HG03103 (cell line): ENCODE measurements around the gene ENO3.
A peak's percentile ranks its signal among the peaks of the same experiment; 100 is the strongest.

Experiments
- ATAC-seq: cut with Tn5 transposase; IDR thresholded peaks from one replicate; pipeline ENCODE4 v1.9.1; 2021; ENCODE audit warnings: low read depth; ENCODE audit not compliant: unreplicated experiment

Gene ENO3

DNA sequence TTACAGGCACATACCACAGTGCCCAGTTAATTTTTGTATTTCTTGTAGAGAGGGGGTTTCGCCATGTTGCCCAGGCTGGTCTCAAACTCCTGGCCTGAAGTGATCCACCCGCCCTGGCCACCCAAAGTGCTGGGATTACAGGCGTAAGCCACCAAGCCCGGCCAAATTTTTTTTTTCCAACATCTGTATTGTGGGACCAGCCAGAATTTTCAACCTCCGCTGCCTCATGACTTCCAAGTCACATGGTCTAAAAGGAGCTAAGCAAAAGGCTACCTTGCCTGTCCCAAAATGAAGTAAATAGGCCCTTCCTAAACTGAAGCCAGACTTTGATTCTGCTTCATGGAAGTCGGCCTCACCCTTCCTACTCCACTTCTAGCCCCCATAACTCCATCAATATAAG is 20.9 kb downstream of the ENO3 start:
- ATAC-seq = no peak

DNA sequence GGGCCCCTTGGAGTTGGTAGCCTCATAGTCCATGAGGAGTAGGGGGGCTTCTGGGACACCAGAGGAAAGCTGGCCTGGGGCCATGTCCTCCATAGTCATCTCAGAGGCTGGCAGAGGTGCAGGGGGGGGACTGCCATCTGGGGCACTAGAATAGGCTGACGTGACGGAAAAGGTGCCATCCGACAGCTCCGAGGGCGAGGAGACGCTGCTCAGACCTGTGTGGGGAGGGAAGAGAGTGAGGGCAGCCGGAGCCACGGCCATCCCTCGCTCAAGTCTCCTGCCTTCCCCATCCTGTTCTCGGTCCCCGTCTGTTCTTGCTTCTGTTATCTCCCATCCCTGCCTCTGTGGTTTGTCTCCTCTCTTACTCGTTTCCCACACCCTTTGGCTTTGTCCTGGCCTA is 21.4 kb downstream of the ENO3 start:
- ATAC-seq = no peak

DNA sequence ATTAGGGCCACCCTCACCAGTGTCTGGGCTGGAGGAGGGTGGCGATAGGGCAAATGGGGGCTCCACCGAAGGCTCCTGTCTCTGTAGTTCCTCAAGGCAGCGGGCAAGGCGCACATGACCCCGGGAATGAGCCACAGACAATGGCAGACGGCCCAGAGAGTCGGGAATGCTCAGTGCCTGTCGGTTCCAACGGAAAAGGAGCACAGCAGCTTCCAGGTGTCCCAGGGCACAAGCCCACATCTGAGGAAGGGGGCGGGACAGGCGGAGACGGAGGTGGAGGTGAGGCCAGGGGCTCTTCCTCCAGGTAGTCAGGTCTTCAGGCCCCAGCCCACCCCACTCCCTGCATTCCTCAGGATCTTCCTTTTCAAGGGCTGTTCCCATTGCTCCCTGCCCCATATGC is 21.8 kb downstream of the ENO3 start:
- no peak for ATAC-seq

DNA sequence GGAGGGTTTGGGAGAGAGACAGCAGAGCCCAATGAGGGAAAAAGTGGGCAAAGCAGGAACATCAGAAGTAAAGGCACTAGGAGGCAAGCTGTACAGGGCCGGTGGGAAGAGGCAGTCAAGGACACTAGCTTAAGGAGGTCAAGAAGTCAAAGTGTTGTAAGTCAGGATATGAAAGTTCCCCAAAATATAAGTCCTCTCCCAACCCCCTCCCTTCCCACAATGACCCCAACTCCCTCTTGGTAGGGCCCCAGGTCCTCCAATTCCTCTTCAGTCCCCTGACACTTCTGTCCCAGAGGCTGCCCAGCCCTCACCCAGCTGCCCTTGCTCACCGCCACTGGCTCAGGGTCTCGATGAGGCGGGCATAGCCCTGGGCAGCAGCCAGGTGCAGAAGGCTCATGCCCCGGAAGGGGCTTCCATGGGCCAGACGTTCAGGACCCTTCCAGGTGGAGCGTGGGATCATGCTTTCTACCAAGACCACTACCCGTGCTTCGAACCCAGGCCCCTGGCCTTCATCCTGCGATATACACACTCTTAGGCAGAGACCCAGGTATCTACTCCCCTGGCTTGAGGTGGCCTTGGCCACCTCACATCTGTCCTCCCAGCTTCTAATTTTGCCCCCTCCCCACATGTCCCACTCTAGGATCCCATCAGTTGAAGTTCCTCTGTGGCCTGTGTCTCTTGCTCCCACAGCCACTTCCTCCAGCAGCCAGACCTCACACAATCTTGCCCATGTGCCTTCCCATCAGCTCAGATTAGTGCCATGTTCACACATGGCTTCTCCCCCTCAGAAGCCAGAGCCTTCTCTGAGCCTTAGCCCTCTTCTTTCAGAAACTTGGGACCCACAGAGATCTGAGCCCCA is 22.6 kb downstream of the ENO3 start:
- ATAC-seq = no peak

DNA sequence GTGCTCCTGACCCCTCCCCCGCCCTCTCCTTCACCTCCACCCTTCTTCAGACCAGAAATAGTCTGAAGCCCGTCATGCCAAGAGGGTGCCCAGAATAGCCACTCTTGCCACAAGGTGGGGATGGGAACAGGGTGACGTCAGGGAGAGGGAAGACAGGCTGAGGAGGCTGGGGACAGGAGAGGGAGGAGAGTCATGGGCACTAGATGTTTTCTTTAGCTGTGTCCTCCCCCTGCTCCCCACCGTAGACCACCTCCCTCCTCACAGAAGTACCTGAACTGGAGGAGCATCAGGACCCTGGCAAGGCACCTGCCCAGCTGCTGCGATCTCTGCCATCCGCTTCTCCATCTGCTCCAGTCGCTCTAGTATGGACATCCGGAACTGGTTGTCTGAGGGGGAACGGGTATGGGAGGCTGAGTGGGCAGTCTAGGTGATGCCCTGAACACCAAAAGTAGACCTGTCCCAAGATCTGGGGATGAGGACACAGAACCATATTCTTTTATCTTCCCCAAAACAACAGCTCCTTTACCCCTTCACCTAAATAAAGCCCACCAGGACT is 23.3 kb downstream of the ENO3 start:
- no peak for ATAC-seq

DNA sequence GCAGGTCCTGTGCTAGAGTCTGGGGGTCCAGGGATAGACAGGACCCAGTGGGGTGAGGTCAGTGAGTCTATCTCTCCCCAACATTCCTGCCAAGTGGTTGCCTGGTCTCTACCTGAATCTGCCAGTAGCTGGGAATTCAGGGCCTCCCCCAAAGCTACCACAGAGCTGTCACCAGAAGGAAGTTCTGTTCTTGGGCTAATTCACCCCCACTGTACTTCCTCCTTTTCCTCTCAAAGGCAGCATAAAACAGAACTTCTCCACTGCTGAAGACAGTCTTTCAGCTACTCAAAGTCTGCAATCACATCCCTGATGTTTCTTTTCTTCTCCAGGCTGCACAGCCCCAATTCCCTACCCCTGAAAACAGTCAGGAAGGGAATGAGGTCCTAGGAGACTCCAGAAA is 27.8 kb downstream of the ENO3 start:
- no peak for ATAC-seq

DNA sequence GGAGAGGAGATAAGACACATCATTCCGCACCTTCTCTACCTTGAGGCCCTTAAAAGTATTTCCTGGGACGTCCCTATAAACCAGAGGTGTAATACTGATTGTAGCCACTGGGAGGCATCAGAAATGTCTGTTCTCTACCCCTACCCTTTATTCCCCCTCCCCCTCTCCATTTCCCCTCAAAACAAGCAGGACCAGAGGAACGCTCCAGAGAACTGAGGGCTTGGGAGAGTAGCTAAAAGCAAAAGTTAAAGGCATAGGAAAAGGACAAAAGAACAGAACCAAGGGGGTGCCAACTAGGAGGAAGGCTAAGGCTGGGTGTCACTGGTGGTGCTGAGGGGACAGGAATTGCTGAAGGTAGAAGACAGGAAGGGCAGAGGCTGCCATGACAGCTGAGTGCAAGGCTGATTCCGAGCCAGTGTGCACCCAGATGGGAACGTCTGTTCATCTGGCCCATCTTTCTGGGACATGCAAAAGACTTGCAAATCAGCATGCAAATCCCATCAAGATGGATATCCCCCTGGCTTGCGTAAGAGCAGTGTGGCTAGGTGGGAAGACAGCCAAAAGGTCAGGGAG is 29.8 kb downstream of the ENO3 start:
- no peak for ATAC-seq

DNA sequence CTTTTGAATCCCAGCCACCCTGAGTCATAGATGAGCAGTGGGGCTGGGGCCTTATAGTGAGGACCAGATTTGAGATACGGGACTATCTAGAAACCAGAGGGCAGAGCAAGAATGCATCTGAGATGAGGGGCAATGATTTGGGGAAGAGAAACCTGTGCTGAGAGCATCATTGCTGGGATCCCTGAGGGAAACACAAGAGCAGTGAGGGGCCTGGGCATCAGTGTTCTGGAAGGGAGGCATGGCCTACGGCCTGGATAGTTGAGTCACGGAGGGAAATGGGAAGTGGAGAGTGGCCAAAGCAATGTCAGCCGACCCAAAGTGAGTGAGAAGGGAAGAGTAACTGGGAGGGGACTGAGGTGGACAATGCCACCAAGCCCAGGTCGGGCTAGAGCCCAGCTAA is 31.4 kb downstream of the ENO3 start:
- no peak for ATAC-seq

DNA sequence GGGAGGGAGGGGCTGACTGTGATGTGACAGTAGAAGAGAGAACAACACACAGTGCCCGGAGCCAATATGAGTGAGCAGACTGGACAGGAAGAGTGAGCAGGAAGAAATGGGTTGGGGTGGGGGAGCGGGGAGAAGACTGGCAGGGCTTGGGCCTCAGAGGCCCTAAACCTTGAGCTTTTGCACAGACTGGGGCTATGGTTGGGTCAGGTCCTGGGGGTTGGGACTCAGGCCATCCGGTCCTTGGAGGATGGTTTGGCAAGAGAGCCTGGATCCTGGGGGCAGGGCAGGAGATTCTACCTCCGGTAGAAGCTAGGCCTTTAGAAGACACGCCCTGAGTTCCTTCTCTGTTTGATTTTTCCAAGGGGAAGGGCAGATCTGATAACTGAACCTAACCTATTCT is 35.5 kb downstream of the ENO3 start:
- no peak for ATAC-seq

DNA sequence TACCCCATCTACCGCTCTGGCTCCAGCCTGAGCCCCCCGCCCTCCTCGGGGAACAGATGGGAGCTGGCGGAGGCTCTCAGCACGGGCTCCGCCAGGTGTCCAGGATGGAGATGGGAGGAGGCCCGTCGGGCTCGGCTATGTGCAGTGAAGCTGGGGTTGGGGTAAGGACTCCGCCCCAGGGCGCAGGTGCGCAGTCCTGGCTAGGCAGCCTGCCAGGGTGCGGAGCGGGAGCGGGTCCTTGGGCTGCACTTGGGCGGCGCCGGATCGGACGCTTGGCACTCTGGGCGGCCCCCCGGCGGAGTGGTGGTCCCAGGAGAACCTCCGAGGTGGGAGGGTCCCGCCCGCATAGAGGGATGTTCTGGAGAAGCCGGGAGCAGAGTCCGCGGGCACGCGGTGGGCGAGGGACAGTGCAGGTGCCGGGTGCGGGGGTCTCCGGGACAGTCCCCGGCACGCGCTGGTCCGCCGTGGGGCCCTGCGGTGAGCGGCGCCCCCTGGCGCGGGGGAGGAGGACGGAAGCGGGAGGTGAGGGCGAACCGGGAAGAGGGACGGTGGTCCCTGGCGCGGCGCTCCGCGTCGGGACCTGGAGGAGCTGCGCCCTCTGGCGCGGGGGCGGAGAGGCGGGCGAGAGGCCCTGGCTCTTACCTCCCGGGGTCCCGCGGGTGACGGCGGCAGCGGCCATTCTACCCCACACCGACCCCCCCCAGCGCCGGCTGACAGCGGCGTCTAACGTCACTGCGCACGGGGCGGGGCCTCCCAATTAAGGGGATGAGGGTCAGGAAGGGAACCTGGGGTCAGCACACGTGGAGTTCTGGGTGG is 36.2 kb downstream of the ENO3 start, which contains the start of gene CAMTA2:
CAMTA2 (minus strand) TSS at position 725 of the 816 bp plus-strand sequence. CDS start 1,453 bp downstream, outside the sequence.
- peak; percentile 57 for ATAC-seq

DNA sequence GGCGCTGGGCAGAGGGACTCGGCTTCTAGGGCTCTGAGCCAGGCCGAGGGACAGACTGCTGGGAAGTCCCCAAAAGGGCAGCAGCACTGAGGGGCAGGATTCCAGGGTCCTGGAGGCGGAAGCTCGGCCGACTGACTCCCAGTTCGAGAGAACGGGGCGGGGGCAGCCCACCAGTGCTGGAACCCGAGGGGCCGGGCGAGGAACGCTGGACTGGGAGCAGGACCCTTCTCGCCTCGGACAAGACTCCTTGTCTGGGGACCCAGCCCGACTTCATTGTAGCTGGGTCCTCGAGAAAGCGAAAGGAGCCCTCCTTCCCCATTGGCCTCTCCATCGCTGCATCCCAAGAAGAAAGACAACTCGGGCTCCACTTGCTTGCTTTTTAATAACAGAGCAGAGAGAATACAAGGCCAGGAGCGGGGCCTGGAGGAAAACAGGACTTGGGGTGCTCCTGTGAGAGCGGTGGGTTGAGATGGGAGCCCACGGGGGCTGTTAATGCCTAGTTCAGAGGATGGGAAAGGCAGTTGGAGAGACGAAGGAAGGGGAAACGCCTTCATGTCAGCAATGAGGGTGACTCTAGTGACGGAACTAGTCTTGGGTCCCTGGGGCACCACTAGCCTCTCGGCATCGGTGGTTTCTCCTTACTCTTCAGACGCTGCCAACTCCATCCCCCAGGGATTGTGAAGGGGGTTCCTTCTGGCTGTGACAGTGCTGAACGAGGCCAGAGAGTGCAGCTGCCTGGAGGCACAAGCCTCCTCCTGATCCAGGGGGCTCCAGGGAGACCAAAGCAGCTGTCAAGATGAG is 37.0 kb downstream of the ENO3 start:
- ATAC-seq = no peak

DNA sequence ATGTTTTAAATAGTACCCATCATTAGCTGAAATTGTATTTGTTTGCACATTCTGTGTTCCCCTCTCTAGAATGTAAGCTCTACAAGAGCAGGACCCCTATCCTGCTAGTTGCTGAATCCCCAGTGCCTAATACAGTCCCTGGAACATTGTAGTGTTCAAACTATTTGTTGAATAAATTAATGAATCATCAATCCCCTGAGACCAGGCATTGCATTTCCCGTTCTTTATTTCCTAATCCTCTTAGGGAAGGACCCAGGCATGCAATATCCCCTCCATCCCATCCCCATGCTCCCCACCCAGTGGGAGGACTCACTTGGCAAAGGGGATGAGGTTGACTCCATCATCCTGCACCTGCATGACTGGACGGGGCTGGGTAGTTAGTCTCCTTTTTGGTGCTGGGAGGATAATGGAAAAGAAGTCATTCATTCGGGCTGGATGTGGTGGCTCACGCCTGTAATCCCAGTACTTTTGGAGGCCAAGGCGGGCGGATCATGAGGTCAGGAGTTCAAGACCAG is 43.2 kb downstream of the ENO3 start:
- ATAC-seq = no peak

DNA sequence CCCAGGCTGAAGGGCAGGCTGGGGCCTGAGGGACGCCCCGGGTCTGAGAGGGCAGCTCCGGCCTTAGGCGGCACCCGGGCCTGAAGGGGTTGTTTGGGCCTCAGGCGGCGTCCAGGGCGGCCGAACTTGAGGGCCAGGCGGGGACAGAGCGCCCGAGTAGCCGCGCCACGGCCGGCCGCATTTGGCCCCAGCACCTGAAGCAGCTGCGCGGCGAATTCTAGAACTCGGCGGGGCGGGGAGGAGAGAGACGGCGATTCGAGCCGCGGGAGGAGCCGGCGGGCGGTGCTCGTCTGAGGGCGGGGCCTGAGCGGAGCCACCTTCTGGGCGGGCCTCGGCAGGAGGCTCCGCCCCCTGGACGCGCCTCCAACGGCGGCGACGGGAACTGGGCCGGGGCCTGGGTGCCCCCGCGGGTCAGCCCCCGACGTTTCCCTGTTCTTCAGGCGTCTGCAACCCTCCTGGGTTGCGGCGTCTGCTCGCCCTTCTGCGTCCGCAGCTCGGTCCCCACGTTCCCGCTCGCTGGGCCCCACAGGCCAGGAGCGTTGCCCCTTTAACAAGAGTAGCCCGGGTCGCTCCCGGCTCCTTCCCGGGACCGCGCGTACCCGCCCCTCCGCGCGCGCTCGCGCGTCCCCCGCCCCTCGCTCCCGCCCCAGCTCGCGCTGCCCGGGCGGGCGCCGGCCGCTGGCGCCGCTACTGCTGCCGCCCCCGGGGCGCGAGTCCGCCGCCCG is 46.5 kb downstream of the ENO3 start, which contains the start of the genes INCA1 and KIF1C:
INCA1 (minus strand) TSS at position 221 of the 725 bp plus-strand sequence. CDS start 3,085 bp downstream, outside the sequence.
KIF1C (plus strand) TSS at position 649 of the 725 bp plus-strand sequence. CDS start 2,297 bp downstream, outside the sequence.
- ATAC-seq = peak; percentile 66

DNA sequence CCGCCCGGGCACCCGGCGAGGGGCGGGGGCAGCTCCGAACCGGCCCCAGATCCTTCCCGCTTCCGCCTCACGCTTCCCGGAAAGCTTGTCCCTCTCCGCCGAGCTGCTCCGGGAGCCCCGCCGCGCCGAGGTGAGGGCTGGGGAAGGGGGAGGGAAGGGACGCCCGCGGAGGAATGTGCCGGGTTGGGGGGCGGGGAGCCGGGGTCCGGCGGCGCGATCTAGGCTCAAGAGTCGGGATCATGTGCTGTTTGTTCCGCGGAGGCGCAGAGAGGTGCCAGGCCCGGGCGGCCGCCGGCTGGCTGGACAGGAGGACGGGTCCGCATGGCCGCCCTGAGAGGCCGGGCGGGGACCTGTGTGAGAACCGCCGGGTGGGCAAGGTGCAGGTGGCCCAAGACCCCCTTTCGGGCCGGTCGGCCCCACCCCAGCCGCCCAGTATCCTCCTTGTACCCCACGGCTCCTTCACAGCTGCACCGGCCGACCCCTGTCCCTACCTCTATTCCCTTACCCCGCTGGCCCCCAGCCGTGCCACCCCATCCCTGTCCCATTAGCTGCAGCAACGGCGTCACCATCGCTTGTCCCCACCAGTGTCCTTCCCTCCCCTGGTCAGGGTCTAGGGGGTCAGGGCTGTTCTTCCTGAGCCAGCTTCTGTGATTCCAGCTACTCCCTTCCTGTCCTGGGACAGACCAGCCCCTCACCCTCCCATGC is 47.3 kb downstream of the ENO3 start:
- peak; percentile 7 for ATAC-seq

DNA sequence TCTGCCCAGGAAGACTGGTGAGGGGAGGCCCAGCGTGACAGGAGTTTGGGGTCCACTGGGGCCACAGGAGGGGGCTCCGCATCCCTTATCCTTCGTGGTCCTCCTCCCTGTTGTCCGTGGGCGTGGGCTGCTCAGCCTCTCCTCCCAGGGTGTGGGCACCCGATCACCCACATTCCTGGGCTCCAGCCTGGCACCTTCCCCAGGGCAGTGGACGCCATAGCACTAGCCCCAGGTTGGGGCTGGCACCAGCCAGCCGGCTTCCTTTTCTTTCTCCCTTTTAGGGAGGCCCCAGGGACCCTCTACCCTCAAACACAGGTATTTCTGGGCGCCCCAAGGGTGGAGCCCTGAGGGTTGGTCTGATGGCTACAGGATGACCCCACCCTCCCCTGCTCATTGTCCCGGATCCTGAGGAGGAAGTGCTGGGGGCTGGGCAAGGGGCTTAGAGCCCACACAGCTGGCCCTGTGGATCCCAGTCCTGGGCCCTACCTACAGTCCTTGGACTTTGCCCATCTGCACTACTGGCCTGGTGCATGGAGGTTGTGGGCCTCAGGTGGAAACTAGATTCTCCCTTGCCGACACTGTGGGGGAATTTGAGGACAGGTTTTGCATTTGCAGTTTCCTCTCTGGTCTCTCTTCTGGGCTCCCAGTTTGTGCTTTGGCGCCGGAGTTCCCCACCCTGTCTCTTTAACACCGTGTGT is 48.0 kb downstream of the ENO3 start:
- no peak for ATAC-seq

DNA sequence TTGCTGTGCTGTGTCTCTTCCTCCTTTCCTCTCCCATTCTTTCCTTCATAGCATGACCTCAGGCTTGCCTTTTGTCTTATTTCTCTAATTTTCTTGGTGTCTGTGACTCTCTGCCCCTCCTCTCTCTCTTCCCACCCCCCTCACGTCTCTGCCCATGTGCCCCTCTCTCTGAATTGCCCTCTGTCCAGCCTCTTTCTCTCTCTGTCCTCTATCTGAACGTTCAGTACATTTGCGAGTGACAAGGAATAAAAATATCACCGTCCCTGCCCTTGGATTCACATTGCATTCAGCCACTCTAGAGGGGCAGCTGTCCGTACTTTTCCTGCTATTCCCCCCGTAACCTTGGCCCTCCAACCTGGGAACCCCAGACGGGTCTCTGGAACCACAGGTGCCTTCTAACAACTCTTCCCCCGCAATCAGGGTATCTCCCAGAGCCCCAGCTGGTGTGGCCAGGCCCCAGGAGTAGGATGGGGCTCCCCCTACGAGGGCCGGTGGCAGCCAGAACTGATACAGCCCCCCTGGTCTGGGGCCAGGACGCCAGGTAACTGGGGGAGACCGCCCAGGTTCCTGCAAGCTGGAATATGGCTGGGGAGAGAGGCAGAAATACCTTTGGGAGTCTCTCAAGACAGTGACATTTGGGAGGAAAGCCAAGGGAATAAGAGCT is 48.6 kb downstream of the ENO3 start:
- ATAC-seq = no peak

DNA sequence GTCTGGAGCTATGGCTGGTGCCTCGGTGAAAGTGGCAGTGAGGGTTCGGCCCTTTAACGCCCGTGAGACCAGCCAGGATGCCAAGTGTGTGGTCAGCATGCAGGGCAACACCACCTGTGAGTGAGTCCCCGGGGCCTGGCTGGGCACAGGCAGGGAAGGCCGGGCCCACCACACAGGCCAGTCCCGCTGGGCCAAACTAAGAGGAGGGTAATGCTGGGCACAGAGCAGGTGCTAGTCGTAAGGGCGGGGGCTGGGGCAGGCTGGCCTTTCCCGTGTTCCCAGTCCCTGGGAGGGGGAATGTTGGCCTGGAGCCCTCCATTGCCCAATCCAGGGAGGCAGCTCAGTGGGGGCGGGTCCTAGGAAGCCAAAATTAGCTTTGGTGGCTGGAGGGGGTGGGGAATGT is 49.3 kb downstream of the ENO3 start:
- ATAC-seq = no peak
